Measurements from ENCODE around the gene PCDHA1. TPM values are rescaled to one million over a fixed set of nuclear protein-coding genes. Genes with fewer than 3 reads are reported as not detected.
A peak's percentile ranks its signal among the peaks of the same experiment; 100 is the strongest.

Gene PCDHA1
- polyA plus RNA-seq, 1 of the 3 experiments (the other 2 are of a cell fraction) = 0.16 TPM

- Histone ChIP-seq H3K4me1 (ENCODE audit: control insufficient read depth in 1 of 2, insufficient read depth in 2 of 2, low read depth in 1 of 2, low read length in 1 of 2) (no peaks in the 10 kb centered on the region), H4K20me1 (ENCODE audit: insufficient read depth) (no peaks in the 10 kb centered on the region), H3K9me3 (peaks cover 19% of the 10 kb centered on the region; the same call in 1 of the 2 replicates), H3F3A (replicated peaks; ENCODE audit: insufficient read depth) (no peaks in the 10 kb centered on the region), H3K9ac (no peak overlapping the region), H3K79me2 (ENCODE audit: insufficient read depth) (no peaks in the 10 kb centered on the region), H3K27me3 (ENCODE audit: insufficient read depth) (no peaks in the 10 kb centered on the region), H3K4me3 (ENCODE audit: low read depth in 2 of 2, low read length in 1 of 2) (peak overlapping the region in 1 of 2 experiments; percentile 19; a peak in 1 of 4 replicates), H3K27ac (ENCODE audit: low read depth in 2 of 2, low read length in 1 of 2) (no peak overlapping the region), H3K9me2 (no peaks in the 10 kb centered on the region), H3K4me2 (no peak overlapping the region), H3K36me3 (replicated peaks in 1 of 2; ENCODE audit: control insufficient read depth in 1 of 2, insufficient read depth in 2 of 2, low read length in 1 of 2) (no peaks in the 10 kb centered on the region), H2AFZ (ENCODE audit: low read depth) (no peak overlapping the region)
- ChIA-PET POLR2A (no interaction called here), CTCF (interaction anchor here (2.0 kb wide), 1 partner anchor 11 kb away, joined by 6 read pairs; the partner anchor contains the start of gene PCDHA4)
- TF ChIP-seq EZH2phosphoT487 (IDR thresholded peaks at IDR 0.05; ENCODE audit: borderline replicate concordance, low read depth) (no peak), EP300 (IDR thresholded peaks at IDR 0.05; ENCODE audit: borderline replicate concordance in 1 of 2, low read depth in 1 of 2, low read length in 1 of 2) (no peak), MAX (IDR thresholded peaks at IDR 0.05; ENCODE audit: low read depth) (no peak), SIN3A (IDR thresholded peaks at IDR 0.05; ENCODE audit: borderline replicate concordance, low read depth, low read length) (no peak), TCF12 (IDR thresholded peaks at IDR 0.05) (no peak), CHD2 (IDR thresholded peaks at IDR 0.05; ENCODE audit: low read length, partially characterized antibody) (no peak), MEF2A (IDR thresholded peaks at IDR 0.05; ENCODE audit: borderline replicate concordance, low read depth) (no peak), GABPA (IDR thresholded peaks at IDR 0.05; ENCODE audit: low read depth) (no peak), USF1 (IDR thresholded peaks at IDR 0.05; ENCODE audit: borderline replicate concordance, low read depth) (no peak), RFX5 (IDR thresholded peaks at IDR 0.05; ENCODE audit: low read length) (no peak), MXI1 (IDR thresholded peaks at IDR 0.05; ENCODE audit: low read depth, low read length) (no peak), RCOR1 (IDR thresholded peaks at IDR 0.05; ENCODE audit: low read length) (no peak), PBX3 (IDR thresholded peaks at IDR 0.05) (no peak), NRF1 (IDR thresholded peaks at IDR 0.05; ENCODE audit: low read depth, low read length) (no peak), POLR2AphosphoS5 (IDR thresholded peaks at IDR 0.05; ENCODE audit: low read depth, low read length) (no peak), SMC3 (IDR thresholded peaks at IDR 0.05; ENCODE audit: low read depth, low read length) (no peak), GATA2 (CRISPR knock-in tag; IDR thresholded peaks at IDR 0.05) (no peak), CTCF (IDR thresholded peaks at IDR 0.05) (no peak), REST (IDR thresholded peaks at IDR 0.05; ENCODE audit: low read depth, low read length) (no peak), USF2 (IDR thresholded peaks at IDR 0.05; ENCODE audit: borderline replicate concordance, low read depth, low read length) (no peak)
- no peak for DNase-seq
- WGBS (ENCODE audit: low lambda C conversion rate) = 83% methylated on average over 36 of the region's 39 CpGs
Measured at GRCh38 chr5:140796718-140797095, 10.8 kb downstream of the PCDHA1 start.
